SK-N-MC (cell line): ENCODE measurements around the gene LINGO4.

Source experiments
- DNase-seq: peaks from one replicate; pipeline ENCODE4 v3.0.0-alpha.2; 2011; ENCODE audit warnings: low read depth, low spot score
- H3K27ac ChIP-seq: fragments of 200-600 bp; sonication (generic); 2 replicates; pipeline ENCODE4 v1.5.1; 2016; ENCODE audit warnings: mixed run types
- H3K36me3 ChIP-seq: fragments of 200-600 bp; sonication (generic); 2 replicates; pipeline ENCODE4 v1.6.1; 2017; ENCODE audit warnings: antibody characterized with exemption, low read length, mixed read lengths; ENCODE audit not compliant: insufficient read depth
- H3K4me3 ChIP-seq: fragments of 200-600 bp; sonication (generic); 2 replicates; pipeline ENCODE4 v1.5.1; 2016
- H3K9ac ChIP-seq: fragments of 200-600 bp; sonication (generic); 2 replicates; pipeline ENCODE4 v1.8.0; 2017; ENCODE audit warnings: mixed run types, mixed read lengths; ENCODE audit not compliant: insufficient read length
- H3K9me3 ChIP-seq: fragments of 200-600 bp; sonication (generic); 2 replicates; pipeline ENCODE4 v1.6.1; 2017; ENCODE audit warnings: low read depth, mild to moderate bottlenecking, antibody characterized with exemption, low read length, moderate library complexity, mixed read lengths
- EZH2 ChIP-seq: fragments of 200-600 bp; sonication (generic); IDR thresholded peaks from one replicate; pipeline ENCODE4 v1.6.1; 2017; ENCODE audit warnings: antibody characterized with exemption
- FOXP2 ChIP-seq: optimal IDR thresholded peaks from 2 replicates; pipeline ENCODE3; 2011; ENCODE audit warnings: mild to moderate bottlenecking, moderate library complexity; ENCODE audit not compliant: insufficient read depth; ENCODE audit errors: extremely low read length, control extremely low read depth
- POLR2AphosphoS5 ChIP-seq: IDR thresholded peaks from 2 replicates; pipeline ENCODE4 v1.6.1; 2012; ENCODE audit warnings: mild to moderate bottlenecking, low read depth, low read length, borderline replicate concordance

The LINGO4 gene

GRCh38 chr1:151831256-151831591 lies 26.0 kb upstream of the LINGO4 start:
- Histone ChIP-seq H3K9me3 (no peaks in the 10 kb centered on the region), H3K4me3 (no peak overlapping the region), H3K36me3 (no peaks in the 10 kb centered on the region), H3K9ac (no peak overlapping the region), H3K27ac (no peak overlapping the region)
- DNase-seq = no peak
- TF ChIP-seq FOXP2 (no peak), EZH2 (no peak), POLR2AphosphoS5 (no peak)

DNA sequence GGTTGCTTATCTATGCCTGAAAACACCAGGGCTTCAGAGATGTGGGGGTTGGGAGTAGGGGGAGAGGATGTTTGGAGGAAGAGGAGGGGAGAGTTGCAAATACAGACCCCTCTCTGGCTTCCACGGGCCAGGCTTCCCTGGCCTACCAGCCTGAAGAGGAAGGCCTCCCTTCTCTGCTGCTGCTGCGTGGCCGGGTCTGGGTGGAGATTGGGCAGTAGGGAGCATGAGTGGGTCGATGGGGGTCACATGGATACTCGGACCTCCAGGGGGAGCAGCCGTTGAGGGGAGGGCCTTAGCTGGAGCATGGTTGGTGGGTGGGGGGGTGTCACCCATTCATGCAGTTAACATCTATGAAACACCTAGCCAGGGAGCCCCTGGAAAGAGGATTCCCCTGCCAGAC lies 24.8 kb upstream of the LINGO4 start:
- Histone ChIP-seq H3K27ac (no peak overlapping the region), H3K9ac (no peak overlapping the region), H3K9me3 (no peaks in the 10 kb centered on the region)

GRCh38 chr1:151829352-151830046 lies 24.3 kb upstream of the LINGO4 start:
- H3K4me3 ChIP-seq = peak overlapping the region; percentile 9; the same call in 1 of the 2 replicates
- DNase-seq = no peak
- TF ChIP-seq EZH2 (no peak), POLR2AphosphoS5 (no peak), FOXP2 (no peak)
- H3K27ac ChIP-seq = no peak overlapping the region
- H3K36me3 ChIP-seq = no peaks in the 10 kb centered on the region
- no peak overlapping the region for H3K9ac ChIP-seq
- no peaks in the 10 kb centered on the region for H3K9me3 ChIP-seq

More for the DNA sequence above, 24.8 kb upstream of the LINGO4 start:
- no peak overlapping the region for H3K4me3 ChIP-seq
- no peaks in the 10 kb centered on the region for H3K36me3 ChIP-seq
- no peak for DNase-seq
- TF ChIP-seq FOXP2 = no peak
- TF ChIP-seq POLR2AphosphoS5 = no peak
- no peak for TF ChIP-seq EZH2

GRCh38 chr1:151828921-151829320 lies 23.7 kb upstream of the LINGO4 start:
- no peaks in the 10 kb centered on the region for H3K9me3 ChIP-seq

DNA sequence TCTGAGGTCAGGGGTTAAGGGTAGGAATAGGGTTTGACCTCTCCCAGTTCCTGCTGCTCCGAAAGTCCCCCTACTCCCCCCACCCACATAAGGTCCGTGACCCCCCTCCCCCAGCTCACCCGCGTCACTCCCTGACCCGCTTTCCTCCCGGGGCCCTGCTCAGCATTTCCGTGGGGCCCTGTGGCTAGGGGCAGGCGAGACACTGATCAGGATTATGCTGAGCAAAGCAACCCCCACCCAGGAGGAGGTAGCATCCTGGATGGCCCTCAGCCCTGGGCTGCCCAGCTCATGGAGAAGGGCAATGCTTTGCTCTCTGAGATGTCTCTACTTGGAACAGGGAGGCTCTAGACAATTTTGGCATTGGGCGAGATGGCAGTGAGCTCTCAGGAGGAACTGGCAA lies 22.6 kb upstream of the LINGO4 start:
- TF ChIP-seq FOXP2 = no peak
- no peak for TF ChIP-seq EZH2
- TF ChIP-seq POLR2AphosphoS5 = no peak
- no peak for DNase-seq
- Histone ChIP-seq H3K9me3 (no peaks in the 10 kb centered on the region), H3K4me3 (no peak overlapping the region), H3K9ac (no peak overlapping the region), H3K36me3 (no peaks in the 10 kb centered on the region), H3K27ac (no peak overlapping the region)

More at GRCh38 chr1:151828921-151829320, 23.7 kb upstream of the LINGO4 start:
- Histone ChIP-seq H3K4me3 (peak overlapping the region; percentile 9; the same call in 1 of the 2 replicates), H3K9ac (no peak overlapping the region), H3K36me3 (no peaks in the 10 kb centered on the region), H3K27ac (no peak overlapping the region)
- TF ChIP-seq EZH2 (no peak), FOXP2 (no peak), POLR2AphosphoS5 (no peak)
- DNase-seq = peak; percentile 12

DNA sequence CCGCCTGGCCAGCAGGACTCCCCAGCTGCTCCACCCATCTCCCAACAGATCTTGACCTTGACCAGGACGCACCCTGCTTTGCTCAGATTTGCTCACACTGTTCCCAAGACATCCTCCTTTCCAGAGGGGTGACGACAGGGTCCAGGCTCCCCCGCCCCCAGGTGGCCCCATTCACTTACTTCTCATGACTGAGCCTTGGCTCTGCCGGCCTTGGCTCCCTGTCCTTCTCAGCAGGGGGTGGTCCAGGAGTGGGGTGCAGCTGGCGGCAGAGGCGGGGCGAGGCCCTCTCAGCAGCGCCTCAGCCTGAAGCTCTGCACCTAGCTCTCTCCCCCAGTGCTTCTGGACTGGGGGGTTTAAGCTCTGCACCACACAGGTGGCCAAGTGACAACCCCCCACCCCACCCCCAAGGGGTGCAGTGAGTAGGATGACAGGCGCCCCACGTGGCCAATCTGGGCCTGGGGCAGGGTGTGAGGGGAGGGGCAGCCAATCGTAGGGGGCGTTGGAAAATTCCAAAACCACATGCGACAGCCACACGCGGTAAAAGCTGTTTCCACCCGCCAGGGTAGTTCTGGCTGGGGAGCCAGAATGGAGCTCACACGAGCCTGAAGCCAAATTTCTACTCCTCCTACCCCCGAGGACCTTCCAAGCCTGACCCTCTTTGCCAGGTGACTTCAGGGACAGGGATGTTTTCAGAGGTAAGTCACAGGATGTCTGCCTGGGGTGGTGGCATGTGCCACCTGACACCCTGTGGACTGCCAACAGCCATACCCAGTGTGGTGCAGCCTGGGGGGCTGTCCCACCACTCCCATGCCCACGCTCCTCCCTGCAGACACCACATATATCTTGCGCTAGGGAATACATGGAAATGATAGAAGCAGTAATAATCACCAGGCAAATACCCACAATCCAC lies 20.8 kb upstream of the LINGO4 start:
- no peak overlapping the region for H3K27ac ChIP-seq
- TF ChIP-seq EZH2 (no peak), POLR2AphosphoS5 (no peak), FOXP2 (no peak)

GRCh38 chr1:151825204-151825603 lies 20.0 kb upstream of the LINGO4 start:
- H3K9ac ChIP-seq = no peak overlapping the region
- H3K9me3 ChIP-seq = no peaks in the 10 kb centered on the region
- no peak overlapping the region for H3K27ac ChIP-seq
- DNase-seq = no peak
- TF ChIP-seq FOXP2 = no peak
- no peak for TF ChIP-seq POLR2AphosphoS5
- no peak for TF ChIP-seq EZH2
- no peak overlapping the region for H3K4me3 ChIP-seq
- no peaks in the 10 kb centered on the region for H3K36me3 ChIP-seq

More for the DNA sequence above, 20.8 kb upstream of the LINGO4 start:
- no peak overlapping the region for H3K9ac ChIP-seq
- H3K9me3 ChIP-seq = no peaks in the 10 kb centered on the region
- H3K36me3 ChIP-seq = no peaks in the 10 kb centered on the region
- no peak for DNase-seq
- H3K4me3 ChIP-seq = no peak overlapping the region

DNA sequence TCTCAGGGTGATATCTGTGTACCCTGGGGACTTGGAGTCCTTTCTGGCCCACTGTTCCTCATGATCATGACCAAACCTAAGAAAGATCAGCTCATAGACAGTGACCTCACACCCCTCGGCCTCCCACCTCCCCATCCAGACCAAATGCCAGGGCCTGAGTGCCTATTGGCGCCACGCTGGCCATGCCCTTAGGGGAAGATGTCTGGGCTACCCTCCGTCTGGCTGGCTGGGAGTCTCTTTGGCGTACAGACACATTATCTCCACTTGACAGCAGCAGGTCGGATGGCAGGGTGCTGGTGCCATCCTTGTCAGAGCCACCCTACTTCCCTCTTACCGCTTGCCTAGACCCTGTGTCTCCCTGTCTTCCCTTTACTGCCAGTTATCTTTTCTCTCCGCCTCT lies 18.0 kb upstream of the LINGO4 start:
- no peak for DNase-seq
- Histone ChIP-seq H3K4me3 (no peak overlapping the region), H3K9ac (no peak overlapping the region), H3K9me3 (no peaks in the 10 kb centered on the region), H3K36me3 (no peaks in the 10 kb centered on the region), H3K27ac (no peak overlapping the region)
- no peak for TF ChIP-seq EZH2
- TF ChIP-seq FOXP2 = no peak
- no peak for TF ChIP-seq POLR2AphosphoS5
